GF-D8 (cell line): Measurements from ENCODE around the gene OR6N2.

Source experiments
- DNase-seq: peaks from one replicate; lab custom pipeline; 2025; lab: John Stamatoyannopoulos, UW

OR6N2 gene, protein sequence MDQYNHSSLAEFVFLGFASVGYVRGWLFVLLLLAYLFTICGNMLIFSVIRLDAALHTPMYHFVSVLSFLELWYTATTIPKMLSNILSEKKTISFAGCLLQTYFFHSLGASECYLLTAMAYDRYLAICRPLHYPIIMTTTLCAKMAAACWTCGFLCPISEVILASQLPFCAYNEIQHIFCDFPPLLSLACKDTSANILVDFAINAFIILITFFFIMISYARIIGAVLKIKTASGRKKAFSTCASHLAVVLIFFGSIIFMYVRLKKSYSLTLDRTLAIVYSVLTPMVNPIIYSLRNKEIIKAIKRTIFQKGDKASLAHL

GRCh38 chr1:158781104-158781503, at the start of gene OR6N2:
Gene OR6N2, minus strand, starts transcription at chr1:158781204. Its CDS starts 3,569 bp downstream, at chr1:158777635.
- no peak for DNase-seq

DNA sequence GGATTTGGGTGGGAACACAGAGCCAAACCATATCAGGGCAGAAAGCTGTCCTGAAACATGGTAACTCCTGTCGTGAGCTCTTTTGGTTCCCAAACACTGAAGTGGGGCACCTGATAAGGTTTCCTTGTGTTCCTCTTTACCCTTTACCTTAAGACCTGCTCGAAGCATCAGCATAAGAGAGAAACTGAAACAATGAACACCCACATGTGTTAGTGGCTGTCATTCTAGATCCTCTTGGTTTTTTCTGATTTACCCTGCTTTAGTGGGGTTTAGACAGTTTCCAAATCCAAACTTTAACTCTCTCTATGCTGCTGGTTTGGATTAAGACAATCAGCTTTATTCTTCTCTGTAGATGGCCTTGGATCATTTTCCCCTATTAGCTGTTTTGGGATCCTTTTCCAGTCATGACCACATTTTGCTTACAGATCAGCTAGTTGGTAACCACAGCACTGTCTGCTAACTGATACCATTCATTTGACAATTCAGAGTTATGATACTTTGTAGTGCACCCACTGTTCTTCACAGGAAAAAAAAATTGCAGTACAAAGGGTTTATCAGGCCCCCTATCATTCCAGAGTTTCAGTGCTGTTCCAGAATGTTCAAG, 49.2 kb upstream of the OR6N2 start:
- DNase-seq: no peak

GRCh38 chr1:158821723-158822122, 40.7 kb upstream of the OR6N2 start:
- DNase-seq: no peak

DNA sequence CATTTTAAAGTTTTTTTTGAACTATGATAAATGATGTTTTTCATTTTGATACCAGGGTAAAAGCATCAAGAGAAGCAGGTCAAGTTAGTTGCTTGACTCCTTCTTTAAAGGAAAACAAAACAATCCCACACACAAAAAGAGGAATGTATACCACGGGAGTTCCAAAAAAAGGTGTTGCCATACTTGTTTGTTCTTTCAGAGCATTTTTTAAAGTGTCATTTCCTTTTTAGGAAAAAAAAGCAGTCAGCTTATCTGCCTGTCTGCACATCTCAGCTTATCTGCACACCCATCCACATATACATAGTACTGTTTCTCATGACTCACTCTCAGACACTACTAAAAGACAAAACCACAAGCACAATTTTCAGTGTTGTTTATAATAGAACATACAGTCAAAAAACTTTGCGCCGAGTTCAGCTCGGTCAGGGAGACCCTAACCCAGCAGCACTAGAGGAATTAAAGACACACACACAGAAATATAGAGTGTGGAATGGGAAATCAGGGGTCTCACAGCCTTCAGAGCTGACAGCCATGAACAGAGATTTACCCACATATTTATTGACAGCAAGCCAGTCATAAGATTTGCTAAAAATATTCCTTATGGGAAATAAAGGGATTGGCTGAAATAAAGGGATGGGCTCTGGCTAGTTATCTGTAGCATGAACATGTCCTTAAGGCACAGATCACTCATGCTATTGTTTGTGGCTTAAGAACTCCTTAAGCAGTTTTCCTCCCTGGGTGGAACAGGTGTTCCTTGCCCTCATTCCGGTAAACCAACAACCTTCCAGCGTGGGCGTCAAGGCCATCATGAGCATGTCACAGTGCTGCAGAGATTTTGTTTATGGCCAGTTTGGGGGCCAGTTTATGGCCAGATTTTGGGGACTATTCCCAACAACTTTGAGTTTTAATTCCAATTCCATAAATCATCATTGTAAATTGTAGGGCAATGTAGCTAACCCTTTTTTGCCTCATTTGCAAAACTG, 38.7 kb upstream of the OR6N2 start:
- no peak for DNase-seq

DNA sequence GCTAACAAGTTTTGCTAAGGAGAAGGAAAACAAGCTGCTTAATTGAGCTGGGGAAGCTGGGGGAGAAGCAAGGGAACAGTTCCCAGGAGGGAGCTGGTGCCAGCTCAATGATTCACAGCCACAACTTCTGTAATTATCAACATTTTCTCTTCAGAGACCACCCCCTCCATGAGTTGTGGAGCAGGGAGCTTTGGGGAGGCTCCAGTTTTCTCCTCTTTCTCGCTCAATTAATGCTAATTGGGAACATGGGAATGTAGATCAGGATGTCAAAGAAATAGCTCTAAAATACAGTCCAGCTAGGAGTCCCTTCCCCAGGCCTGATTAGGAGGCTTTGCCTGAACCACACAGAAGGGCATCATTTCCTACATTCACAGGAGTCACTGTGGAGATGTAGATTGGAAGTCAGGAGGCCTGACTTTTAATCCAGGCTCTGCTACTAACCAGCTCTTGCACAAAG, 38.0 kb upstream of the OR6N2 start:
- no peak for DNase-seq

DNA sequence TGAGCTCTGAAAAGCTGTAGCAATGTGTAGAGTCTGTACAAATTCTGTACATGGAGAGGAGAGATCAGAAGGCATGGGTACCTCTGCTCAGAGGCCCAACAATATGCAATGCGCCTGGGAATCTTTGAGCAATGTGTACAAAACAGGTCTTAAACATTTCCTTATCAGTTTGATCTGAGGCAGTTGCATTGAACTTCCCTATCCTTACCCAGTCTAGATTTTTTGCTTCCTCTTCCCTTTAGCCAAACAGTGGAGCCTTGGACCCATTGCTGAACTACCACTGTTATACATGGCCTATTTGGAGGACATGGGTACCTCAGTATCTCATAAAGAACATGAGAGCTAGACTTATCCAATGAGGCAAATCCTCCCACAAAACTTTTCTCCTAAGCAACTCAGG, 37.6 kb upstream of the OR6N2 start:
- DNase-seq: peak; percentile 48

- DNase-seq: no peak
Measured at GRCh38 chr1:158814970-158815369, 34.0 kb upstream of the OR6N2 start.

GRCh38 chr1:158813164-158813563, 32.2 kb upstream of the OR6N2 start:
- DNase-seq: peak; percentile 25

- no peak for DNase-seq
Measured at GRCh38 chr1:158812336-158812735, 31.3 kb upstream of the OR6N2 start.

GRCh38 chr1:158810311-158810710, 29.3 kb upstream of the OR6N2 start:
- DNase-seq: peak; percentile 85

DNA sequence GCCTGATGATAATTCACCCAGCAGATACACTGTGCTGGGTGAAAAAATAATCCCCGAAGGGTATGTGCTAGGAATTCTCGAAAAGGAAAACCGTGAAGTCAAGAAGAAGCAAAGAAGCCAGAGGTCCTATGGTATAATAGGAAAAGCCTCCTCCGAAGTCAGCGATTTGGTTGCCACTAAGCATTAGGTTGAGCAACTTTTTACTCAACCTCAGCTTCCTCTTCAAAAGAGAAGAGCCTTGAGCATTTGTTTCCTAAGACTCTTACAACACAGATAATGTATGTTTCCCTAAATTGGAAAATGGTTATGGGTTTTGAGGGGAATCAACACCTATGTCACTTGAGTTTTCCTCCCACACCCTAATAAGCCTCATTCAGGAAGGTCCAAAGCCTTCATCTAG, 28.9 kb upstream of the OR6N2 start:
- DNase-seq: peak; percentile 80

DNA sequence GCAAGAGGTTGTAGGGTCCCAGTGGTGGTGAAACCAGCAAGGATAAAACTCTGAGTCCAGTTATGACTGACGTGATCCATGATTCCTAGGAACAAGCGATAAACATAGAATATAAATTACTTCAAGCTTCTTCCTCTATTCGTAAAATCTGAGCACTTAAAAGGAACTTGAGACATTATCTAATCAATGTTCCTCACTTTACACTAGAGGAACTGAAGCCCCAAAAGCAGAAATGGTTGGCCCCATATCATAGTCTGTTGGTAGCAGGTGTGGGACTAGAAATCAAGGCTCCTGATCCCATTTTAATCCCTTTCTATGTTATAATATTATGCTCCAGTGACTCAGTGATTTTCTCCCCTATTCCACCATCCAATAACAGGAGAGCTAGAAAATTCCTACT, 28.3 kb upstream of the OR6N2 start:
- DNase-seq: peak; percentile 27

GRCh38 chr1:158806916-158807536, 26.0 kb upstream of the OR6N2 start:
- no peak for DNase-seq

DNA sequence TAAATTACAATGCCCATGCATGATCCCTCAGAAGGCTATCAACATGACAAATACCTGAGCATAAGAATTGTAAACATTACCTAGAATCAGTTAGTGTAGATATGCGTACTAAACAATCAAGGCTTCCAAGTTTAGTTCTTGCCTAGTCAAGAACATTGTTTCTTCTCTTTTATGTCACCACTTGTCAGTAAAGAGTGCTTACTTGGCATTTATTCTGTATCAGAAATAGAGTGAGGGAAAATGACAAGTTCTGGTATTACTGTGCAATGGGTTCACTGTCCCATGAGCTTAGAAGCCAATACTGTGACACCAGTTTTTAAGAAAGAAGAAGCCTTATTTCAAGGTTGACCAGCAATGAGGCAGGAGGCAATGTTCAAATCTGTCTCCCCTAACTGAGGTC, 22.7 kb upstream of the OR6N2 start:
- no peak for DNase-seq

- DNase-seq: no peak
Measured at GRCh38 chr1:158801396-158801795, 20.4 kb upstream of the OR6N2 start.

DNA sequence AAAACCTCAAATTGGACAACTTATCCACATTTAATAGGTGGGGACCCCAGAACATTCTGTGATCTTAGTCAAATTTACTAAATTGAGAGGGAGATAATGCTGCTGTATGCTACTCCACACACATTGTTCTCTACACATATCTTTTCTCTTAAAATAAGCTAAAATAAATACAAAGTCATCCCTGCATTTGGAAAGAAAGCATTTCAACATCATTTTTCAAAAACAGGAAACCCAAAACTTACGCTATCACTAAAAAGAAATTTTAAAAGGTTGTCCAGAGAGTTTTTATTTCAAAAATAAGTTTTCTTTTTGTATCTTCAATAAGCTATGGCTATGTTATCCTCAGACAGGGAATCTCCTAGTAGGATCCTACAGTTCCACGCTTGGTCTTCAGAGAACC, 19.5 kb upstream of the OR6N2 start:
- no peak for DNase-seq

DNA sequence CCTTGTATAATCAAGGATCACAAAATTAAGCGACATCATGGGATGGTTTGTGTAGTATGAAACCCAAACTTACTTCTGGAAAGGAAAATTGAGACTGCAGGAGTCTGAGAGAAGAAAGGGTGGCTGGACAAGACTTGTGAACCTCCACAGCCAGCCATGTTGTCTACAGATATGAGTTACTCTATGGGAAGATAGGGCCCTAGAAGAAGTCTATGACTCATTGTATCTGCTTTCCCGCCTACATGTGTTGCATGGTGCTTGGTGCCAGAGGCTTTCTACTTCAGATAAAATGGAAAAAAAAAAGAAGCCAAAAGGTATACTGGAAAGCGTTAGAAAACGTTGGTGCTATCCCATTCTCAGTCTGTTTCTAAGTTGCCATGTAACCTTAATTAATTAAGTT, 18.7 kb upstream of the OR6N2 start:
- no peak for DNase-seq

DNA sequence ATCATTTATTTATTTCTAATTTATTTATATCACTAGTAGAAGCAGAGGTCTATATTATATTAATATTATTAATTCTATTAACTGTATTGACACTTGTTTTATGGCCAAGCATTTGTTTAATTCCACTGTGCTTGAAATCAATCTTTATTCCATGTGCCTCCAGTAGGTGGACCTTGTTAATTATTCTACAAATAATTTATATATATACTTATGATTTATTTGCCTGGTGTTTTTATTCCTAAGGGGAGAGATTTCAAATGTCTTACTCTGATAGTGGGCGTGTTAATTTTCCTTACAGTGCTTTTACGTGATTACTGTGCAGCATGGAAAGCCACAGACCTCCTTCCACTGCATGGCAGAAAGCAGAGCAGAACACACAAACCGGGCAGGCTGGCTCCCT, 17.5 kb upstream of the OR6N2 start:
- DNase-seq: no peak

- DNase-seq: no peak
Measured at GRCh38 chr1:158794247-158794646, 13.2 kb upstream of the OR6N2 start.

- no peak for DNase-seq
Measured at GRCh38 chr1:158793604-158794003, 12.6 kb upstream of the OR6N2 start.

DNA sequence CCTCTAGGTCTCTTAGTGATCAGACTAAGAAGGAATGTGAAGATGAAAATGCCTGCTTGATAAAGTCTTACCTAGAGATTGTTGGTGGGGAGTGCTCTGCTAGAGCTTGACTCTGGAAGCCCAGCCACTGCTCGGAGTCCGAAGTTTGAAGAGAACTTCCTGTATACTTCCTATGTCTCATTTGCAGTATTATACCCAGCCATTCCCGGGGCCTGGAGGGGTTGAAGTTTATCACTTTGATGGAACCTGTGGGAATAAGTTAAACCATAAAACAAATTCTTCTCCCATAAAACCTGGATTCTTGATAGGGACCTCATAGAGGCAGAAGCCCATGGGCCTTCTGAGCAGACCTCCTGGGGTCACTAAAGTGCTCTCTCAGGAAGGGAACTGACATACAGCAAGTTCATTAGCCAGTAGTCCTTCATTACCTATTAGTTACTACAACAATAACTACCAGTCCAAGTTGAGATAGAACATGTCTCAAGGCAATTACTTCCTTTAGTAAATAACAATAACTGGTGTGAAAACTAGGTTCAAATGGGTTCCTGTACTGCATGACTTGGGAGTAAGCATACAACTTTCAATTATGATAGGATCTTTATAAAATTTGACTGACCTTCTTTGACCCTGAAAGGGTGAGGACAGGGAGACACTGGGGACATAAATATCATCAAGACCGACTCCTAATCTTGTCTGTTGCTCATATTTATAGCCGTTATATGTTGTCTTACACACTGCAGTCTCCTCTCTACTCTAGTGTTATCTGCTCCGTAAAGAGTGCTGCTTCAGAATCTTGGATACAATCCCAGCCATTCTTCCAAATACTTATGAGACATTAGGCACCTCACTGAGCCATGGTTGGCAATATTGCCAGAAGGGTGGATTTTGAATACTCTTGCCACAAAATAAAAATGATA, 8.8 kb downstream of the OR6N2 start, which contains the start of gene OR6N1:
Gene OR6N1 (minus strand): TSS at position 246 of the 917 bp plus-strand sequence. CDS start 5,513 bp downstream, outside the sequence.
- DNase-seq: no peak
